HCT116 (cell line): ENCODE data around the gene IMPDH1.

Experiments
- EZH2 ChIP-seq: fragments of 200-600 bp; sonication (generic); IDR thresholded peaks from 2 replicates; pipeline ENCODE4 v1.6.1; 2017; ENCODE audit warnings: antibody characterized with exemption, mixed run types
- POLR2A ChIP-seq: IDR thresholded peaks from 2 replicates; pipeline ENCODE4 v1.7.0; 2011; ENCODE audit warnings: borderline replicate concordance; ENCODE audit not compliant: insufficient read depth, insufficient read length; ENCODE audit errors: extremely low read depth
- POLR2AphosphoS5 ChIP-seq: IDR thresholded peaks from 2 replicates; pipeline ENCODE4 v1.6.1; 2011; ENCODE audit warnings: mild to moderate bottlenecking, low read depth, low read length, moderate library complexity
- RAD21 ChIP-seq: IDR thresholded peaks from 2 replicates; pipeline ENCODE4 v1.6.1; 2012; ENCODE audit warnings: low read depth, mild to moderate bottlenecking
- SIN3A ChIP-seq: IDR thresholded peaks from 2 replicates; pipeline ENCODE4 v1.6.1; 2012; ENCODE audit warnings: low read depth
- SP1 ChIP-seq: IDR thresholded peaks from 2 replicates; pipeline ENCODE4 v1.6.1; 2012; ENCODE audit warnings: low read depth
- YY1 ChIP-seq: IDR thresholded peaks from 2 replicates; pipeline ENCODE4 v1.6.1; 2011; ENCODE audit warnings: low read length, low read depth, moderate library complexity, mild to moderate bottlenecking; ENCODE audit not compliant: insufficient replicate concordance; ENCODE audit errors: extremely low read depth
- TF ChIP-seq, protein P1 (sequence below), 3 experiments: fragments of 200-600 bp in 1 of 3; sonication (generic) in 1 of 3; IDR thresholded peaks in 2 of 3; conservative IDR thresholded peaks in 1 of 3; 2 replicates each; pipeline ENCODE4 v1.5.1; 2012 to 2017; ENCODE audit warnings: low read depth in 2 of 3, low read length in 2 of 3, antibody characterized with exemption in 1 of 3, borderline replicate concordance in 1 of 3, control low read depth in 1 of 3, mild to moderate bottlenecking in 1 of 3, mixed read lengths in 1 of 3, mixed run types in 1 of 3, moderate library complexity in 1 of 3; ENCODE audit not compliant: insufficient read depth in 1 of 3
- TF ChIP-seq, protein P2 (sequence below): IDR thresholded peaks from 2 replicates; pipeline ENCODE4 v1.6.1; 2011; ENCODE audit warnings: mild to moderate bottlenecking, low read length, moderate library complexity; ENCODE audit not compliant: insufficient replicate concordance; ENCODE audit errors: extremely low read depth

DNA sequence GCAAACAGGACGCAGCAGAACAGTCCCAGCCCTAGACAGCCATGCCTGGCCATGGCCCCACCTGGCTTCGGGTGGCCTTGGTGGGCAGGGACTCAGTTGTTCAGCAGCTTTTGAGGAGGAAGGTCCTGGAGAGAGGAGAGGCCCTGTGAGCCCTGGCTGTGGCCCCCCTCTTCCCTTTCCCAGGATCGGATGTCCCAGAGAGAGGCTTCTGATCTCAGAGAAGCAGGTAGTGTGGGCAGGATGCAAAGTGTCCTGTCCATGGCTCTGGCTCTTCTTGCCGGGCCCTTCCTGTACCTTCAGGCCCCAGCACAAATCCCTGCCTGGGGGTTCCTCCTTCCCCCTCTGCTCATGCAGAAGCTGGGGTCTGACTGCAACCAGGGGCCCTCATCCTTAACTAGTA, 49.8 kb downstream of the IMPDH1 start:
- TF ChIP-seq, protein P1, sequence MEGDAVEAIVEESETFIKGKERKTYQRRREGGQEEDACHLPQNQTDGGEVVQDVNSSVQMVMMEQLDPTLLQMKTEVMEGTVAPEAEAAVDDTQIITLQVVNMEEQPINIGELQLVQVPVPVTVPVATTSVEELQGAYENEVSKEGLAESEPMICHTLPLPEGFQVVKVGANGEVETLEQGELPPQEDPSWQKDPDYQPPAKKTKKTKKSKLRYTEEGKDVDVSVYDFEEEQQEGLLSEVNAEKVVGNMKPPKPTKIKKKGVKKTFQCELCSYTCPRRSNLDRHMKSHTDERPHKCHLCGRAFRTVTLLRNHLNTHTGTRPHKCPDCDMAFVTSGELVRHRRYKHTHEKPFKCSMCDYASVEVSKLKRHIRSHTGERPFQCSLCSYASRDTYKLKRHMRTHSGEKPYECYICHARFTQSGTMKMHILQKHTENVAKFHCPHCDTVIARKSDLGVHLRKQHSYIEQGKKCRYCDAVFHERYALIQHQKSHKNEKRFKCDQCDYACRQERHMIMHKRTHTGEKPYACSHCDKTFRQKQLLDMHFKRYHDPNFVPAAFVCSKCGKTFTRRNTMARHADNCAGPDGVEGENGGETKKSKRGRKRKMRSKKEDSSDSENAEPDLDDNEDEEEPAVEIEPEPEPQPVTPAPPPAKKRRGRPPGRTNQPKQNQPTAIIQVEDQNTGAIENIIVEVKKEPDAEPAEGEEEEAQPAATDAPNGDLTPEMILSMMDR (IDR thresholded peaks at IDR 0.05 in 2 of 3, conservative IDR thresholded peaks at IDR 0.05 in 1 of 3; ENCODE audit: borderline replicate concordance in 1 of 3, insufficient read depth in 1 of 3, low read depth in 2 of 3, low read length in 2 of 3): no peak
- TF ChIP-seq SP1 (no peak), EZH2 (no peak), POLR2A (no peak), POLR2AphosphoS5 (no peak), YY1 (no peak), SIN3A (no peak), RAD21 (no peak)
- TF ChIP-seq, protein P2, sequence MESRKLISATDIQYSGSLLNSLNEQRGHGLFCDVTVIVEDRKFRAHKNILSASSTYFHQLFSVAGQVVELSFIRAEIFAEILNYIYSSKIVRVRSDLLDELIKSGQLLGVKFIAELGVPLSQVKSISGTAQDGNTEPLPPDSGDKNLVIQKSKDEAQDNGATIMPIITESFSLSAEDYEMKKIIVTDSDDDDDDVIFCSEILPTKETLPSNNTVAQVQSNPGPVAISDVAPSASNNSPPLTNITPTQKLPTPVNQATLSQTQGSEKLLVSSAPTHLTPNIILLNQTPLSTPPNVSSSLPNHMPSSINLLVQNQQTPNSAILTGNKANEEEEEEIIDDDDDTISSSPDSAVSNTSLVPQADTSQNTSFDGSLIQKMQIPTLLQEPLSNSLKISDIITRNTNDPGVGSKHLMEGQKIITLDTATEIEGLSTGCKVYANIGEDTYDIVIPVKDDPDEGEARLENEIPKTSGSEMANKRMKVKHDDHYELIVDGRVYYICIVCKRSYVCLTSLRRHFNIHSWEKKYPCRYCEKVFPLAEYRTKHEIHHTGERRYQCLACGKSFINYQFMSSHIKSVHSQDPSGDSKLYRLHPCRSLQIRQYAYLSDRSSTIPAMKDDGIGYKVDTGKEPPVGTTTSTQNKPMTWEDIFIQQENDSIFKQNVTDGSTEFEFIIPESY: no peak
